IMR-90 (cell line): Measurements from ENCODE around the gene HS3ST5. TPM values are rescaled to one million over a fixed set of nuclear protein-coding genes. Genes with fewer than 3 reads are reported as not detected.

Source experiments
- ATAC-seq: fragments of 200-7000 bp; cut with Tn5 transposase; 2 replicates; pipeline ENCODE4 v1.9.1; 2020; ENCODE audit warnings: low read depth, mild to moderate bottlenecking, moderate library complexity
- BruUV-seq: library from RNA; stranded (reverse); fragments of 400-500 nt; replicated peaks from 2 replicates; lab custom pipeline; 2021; lab: Mats Ljungman, UMichigan
- CTCF ChIA-PET: fragments of 300-600 bp; formaldehyde crosslinking; extraction: SDS; loops from one replicate; lab custom pipeline; 2021; ENCODE audit warnings: antibody characterized with exemption; lab: Yijun Ruan, JAX
- POLR2A ChIA-PET: fragments of 300-600 bp; sonication (Branson Sonifier 250); formaldehyde crosslinking; loops from one replicate; lab custom pipeline; 2022; ENCODE audit warnings: antibody characterized with exemption; ENCODE audit not compliant: unreplicated experiment; lab: Charles Lee
- DNase-seq: peaks from one replicate; pipeline ENCODE4 v3.0.0; 2013
- H2AFZ ChIP-seq: replicated peaks from 2 replicates; pipeline ENCODE3; 2013; ENCODE audit warnings: low read length, mild to moderate bottlenecking; ENCODE audit not compliant: poor library complexity
- H2AK5ac ChIP-seq: 2 replicates; pipeline ENCODE4 v1.6.1; 2013; ENCODE audit warnings: low read depth, low read length, inconsistent platforms
- H2AK9ac ChIP-seq: replicated peaks from 2 replicates; pipeline ENCODE3; 2013; ENCODE audit warnings: mild to moderate bottlenecking, low read depth, low read length, moderate library complexity; ENCODE audit not compliant: poor library complexity
- H2BK120ac ChIP-seq: 2 replicates; pipeline ENCODE4 v1.6.1; 2013; ENCODE audit warnings: low read depth, low read length, inconsistent platforms
- H2BK15ac ChIP-seq: 3 replicates; pipeline ENCODE4 v1.6.1; 2013; ENCODE audit warnings: low read depth, low read length, inconsistent platforms
- H2BK20ac ChIP-seq: 2 replicates; pipeline ENCODE4 v1.6.1; 2013; ENCODE audit warnings: low read depth, mild to moderate bottlenecking, inconsistent platforms, low read length, moderate library complexity
- H2BK5ac ChIP-seq: 2 replicates; pipeline ENCODE4 v1.6.1; 2013; ENCODE audit warnings: mild to moderate bottlenecking, low read depth, low read length, inconsistent platforms; ENCODE audit not compliant: poor library complexity, severe bottlenecking
- H3K14ac ChIP-seq: replicated peaks from 2 replicates; pipeline ENCODE4 v1.6.1; 2013; ENCODE audit warnings: low read depth, low read length, inconsistent platforms
- H3K18ac ChIP-seq: 2 replicates; pipeline ENCODE4 v1.6.1; 2013; ENCODE audit warnings: low read depth, low read length, control low read depth
- H3K23ac ChIP-seq: 2 replicates; pipeline ENCODE4 v1.6.1; 2013; ENCODE audit warnings: low read depth, low read length, inconsistent platforms
- H3K27ac ChIP-seq: 2 replicates; pipeline ENCODE4 v1.5.1; 2013; ENCODE audit warnings: mild to moderate bottlenecking, control low read depth, low read length; ENCODE audit not compliant: insufficient read depth
- H3K27me3 ChIP-seq: 2 replicates; pipeline ENCODE4 v1.6.1; 2013; ENCODE audit warnings: low read length; ENCODE audit not compliant: control insufficient read depth, insufficient read depth
- H3K36me3 ChIP-seq: 2 replicates; pipeline ENCODE4 v1.6.1; 2013; ENCODE audit warnings: low read length, mixed read lengths; ENCODE audit not compliant: control insufficient read depth, insufficient read depth
- H3K4ac ChIP-seq: 2 replicates; pipeline ENCODE4 v1.6.1; 2013; ENCODE audit warnings: low read depth, low read length, inconsistent platforms
- H3K4me1 ChIP-seq: 2 replicates; pipeline ENCODE4 v1.6.1; 2013; ENCODE audit warnings: low read length, mixed read lengths; ENCODE audit not compliant: control insufficient read depth, insufficient read depth
- H3K4me2 ChIP-seq: 2 replicates; pipeline ENCODE4 v1.6.1; 2013; ENCODE audit warnings: low read depth, mild to moderate bottlenecking, control low read depth, low read length, moderate library complexity
- H3K4me3 ChIP-seq: 2 replicates; pipeline ENCODE4 v1.5.1; 2013; ENCODE audit warnings: low read depth, mild to moderate bottlenecking, control low read depth, low read length, moderate library complexity; ENCODE audit not compliant: insufficient read depth
- H3K56ac ChIP-seq: 2 replicates; pipeline ENCODE4 v1.6.1; 2013; ENCODE audit warnings: low read length, inconsistent platforms; ENCODE audit not compliant: insufficient read depth; ENCODE audit errors: extremely low read depth
- H3K79me1 ChIP-seq, 2 experiments: 2 replicates each; pipeline ENCODE4 v1.6.1; 2013; ENCODE audit warnings: low read length in 2 of 2, inconsistent platforms in 1 of 2, low read depth in 1 of 2
- H3K9ac ChIP-seq: 2 replicates; pipeline ENCODE4 v1.6.1; 2013; ENCODE audit warnings: low read depth, low read length, control low read depth
- H3K9me1 ChIP-seq: 2 replicates; pipeline ENCODE4 v1.6.1; 2013; ENCODE audit warnings: low read length, inconsistent platforms; ENCODE audit not compliant: insufficient read depth
- H3K9me3 ChIP-seq: 2 replicates; pipeline ENCODE4 v1.6.1; 2013; ENCODE audit warnings: low read length; ENCODE audit not compliant: control insufficient read depth, insufficient read depth
- H4K20me1 ChIP-seq: 2 replicates; pipeline ENCODE4 v1.6.1; 2013; ENCODE audit warnings: low read length, inconsistent platforms; ENCODE audit not compliant: insufficient read depth
- H4K5ac ChIP-seq: 2 replicates; pipeline ENCODE4 v1.6.1; 2013; ENCODE audit warnings: mild to moderate bottlenecking, low read depth, low read length, control low read depth
- H4K8ac ChIP-seq, 2 experiments: 2 replicates each; pipeline ENCODE4 v1.6.1; 2013; ENCODE audit warnings: low read depth in 2 of 2, low read length in 2 of 2, control low read depth in 1 of 2, inconsistent platforms in 1 of 2
- H4K91ac ChIP-seq: 2 replicates; pipeline ENCODE4 v1.6.1; 2013; ENCODE audit warnings: low read depth, low read length, inconsistent platforms; ENCODE audit not compliant: insufficient read depth
- BHLHE40 ChIP-seq: fragments of 150-350 bp; IDR thresholded peaks from 2 replicates; pipeline ENCODE4 v1.6.1; 2016; ENCODE audit warnings: mild to moderate bottlenecking, low read depth, low read length
- CEBPB ChIP-seq: IDR thresholded peaks from 2 replicates; pipeline ENCODE4 v1.6.1; 2012; ENCODE audit warnings: low read depth, low read length, improper control_type of control experiment
- CHD1 ChIP-seq: IDR thresholded peaks from 2 replicates; pipeline ENCODE4 v1.6.1; 2012; ENCODE audit warnings: low read depth, low read length, improper control_type of control experiment
- FOS ChIP-seq: fragments of 150-350 bp; IDR thresholded peaks from 2 replicates; pipeline ENCODE4 v1.6.1; 2016; ENCODE audit warnings: low read depth, low read length
- MAFK ChIP-seq: IDR thresholded peaks from 2 replicates; pipeline ENCODE4 v1.6.1; 2012; ENCODE audit warnings: low read depth, low read length, improper control_type of control experiment
- MAZ ChIP-seq: IDR thresholded peaks from 2 replicates; pipeline ENCODE4 v1.6.1; 2012; ENCODE audit warnings: low read depth, mild to moderate bottlenecking, low read length, improper control_type of control experiment, moderate library complexity, borderline replicate concordance
- MXI1 ChIP-seq: IDR thresholded peaks from 2 replicates; pipeline ENCODE4 v1.6.1; 2012; ENCODE audit warnings: low read depth, mild to moderate bottlenecking, low read length, moderate library complexity, borderline replicate concordance
- NFE2L2 ChIP-seq: fragments of 150-350 bp; IDR thresholded peaks from 2 replicates; pipeline ENCODE4 v1.6.1; 2016; ENCODE audit warnings: low read depth, mild to moderate bottlenecking, low read length
- RAD21 ChIP-seq: IDR thresholded peaks from 2 replicates; pipeline ENCODE4 v1.6.1; 2012; ENCODE audit warnings: low read length, improper control_type of control experiment
- RCOR1 ChIP-seq: IDR thresholded peaks from 2 replicates; pipeline ENCODE4 v1.6.1; 2012; ENCODE audit warnings: mild to moderate bottlenecking, low read length, improper control_type of control experiment; ENCODE audit not compliant: insufficient replicate concordance
- RFX5 ChIP-seq: IDR thresholded peaks from 2 replicates; pipeline ENCODE4 v1.8.0; 2012; ENCODE audit warnings: low read depth, mild to moderate bottlenecking, low read length, moderate library complexity
- SMC3 ChIP-seq: fragments of 150-350 bp; IDR thresholded peaks from 2 replicates; pipeline ENCODE4 v1.6.1; 2016; ENCODE audit warnings: low read depth, mild to moderate bottlenecking, antibody characterized with exemption, low read length, moderate library complexity
- WGBS, 2 experiments: methylation state at CpG; one replicate each; pipeline versions ENCODE4 v1.1.5 to v1.1.7; 2013; ENCODE audit warnings: missing lambda C conversion rate in 2 of 2; ENCODE audit not compliant: insufficient read length in 1 of 2; ENCODE audit errors: extremely low coverage in 2 of 2; 5-methylcytosine and 5-hydroxymethylcytosine counted together
- dilution Hi-C: fragments of 300-500 bp; cut with HindIII; formaldehyde crosslinking; loops from one replicate; pipeline ENCODE4 v1.14.3; 2018; ENCODE audit warnings: low sequenced_read_pairs; ENCODE audit not compliant: unreplicated experiment
- in situ Hi-C: fragments of 300-500 bp; cut with MboI; formaldehyde crosslinking; loops from 3 replicates; pipeline ENCODE4 v1.14.3; 2019; ENCODE audit warnings: low sequenced_read_pairs, inconsistent platforms, mixed read lengths
- intact Hi-C: fragments of 100-400 bp; cut with micrococcal nuclease; formaldehyde crosslinking; loops from 2 replicates; pipeline ENCODE4 v1.10.0; 2022
- polyA plus RNA-seq, 3 experiments: library from polyadenylated mRNA; depleted of rRNA; stranded (reverse); fragments of >200 nt; gene quantifications; 2 replicates each; pipeline ENCODE4 v1.2.3, GENCODE V29; 2012; ENCODE audit warnings: low replicate concordance in 1 of 3
- total RNA-seq: library from RNA; depleted of rRNA; stranded (reverse); fragments of >200 nt; gene quantifications from 2 replicates; pipeline ENCODE4 v1.2.3, GENCODE V29; 2012
- TF ChIP-seq, protein P1 (sequence below): fragments of 150-350 bp; IDR thresholded peaks from 2 replicates; pipeline ENCODE4 v1.6.1; 2017; ENCODE audit warnings: mild to moderate bottlenecking, antibody characterized with exemption, low read length, low read depth
- TF ChIP-seq, protein P2 (sequence below): conservative IDR thresholded peaks from 2 replicates; pipeline ENCODE4 v1.5.1; 2012; ENCODE audit warnings: mild to moderate bottlenecking, low read depth, low read length, improper control_type of control experiment

HS3ST5 gene
- total and polyA plus RNA-seq, 2 of the 4 experiments (the other 2 are of a cell fraction): not detected

DNA sequence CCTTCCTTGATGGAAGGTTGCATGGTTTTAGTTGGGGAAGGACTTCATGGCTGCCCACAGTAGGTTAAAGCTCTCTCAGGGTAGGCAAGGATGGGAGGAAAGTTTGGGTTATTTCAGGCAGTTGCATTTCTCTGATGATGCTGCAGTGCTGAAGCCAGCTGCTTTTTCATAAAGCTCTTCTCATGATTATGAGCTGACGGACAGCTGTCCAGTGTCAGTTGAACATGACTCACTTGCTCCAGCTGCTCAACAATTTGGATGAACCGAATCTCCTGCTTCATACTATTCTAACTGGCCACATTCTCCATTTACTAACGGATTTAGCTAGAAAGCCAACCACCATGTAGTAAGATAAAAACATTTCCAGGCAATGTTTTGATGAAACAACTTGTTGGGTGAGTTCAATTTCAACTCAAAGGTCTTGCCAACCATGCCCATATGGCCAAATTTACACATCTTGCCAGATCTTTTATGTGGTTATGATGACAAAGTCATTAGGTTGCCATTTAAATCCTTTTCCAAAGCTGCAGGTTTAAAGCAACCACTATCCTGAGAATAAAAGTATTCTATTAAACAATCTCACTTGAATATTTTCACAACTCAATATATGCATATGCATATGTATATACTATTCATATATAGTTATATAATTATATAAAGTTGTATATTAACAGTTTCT lies 125.9 kb downstream of the HS3ST5 start:
- POLR2A ChIA-PET: no interaction called here
- DNase-seq: no peak
- dilution Hi-C loops: no loop called here

More for the DNA sequence above, 125.9 kb downstream of the HS3ST5 start:
- Histone ChIP-seq H3K79me1 (no peaks in the 10 kb centered on the region), H2BK20ac (no peak overlapping the region), H3K27ac (no peak overlapping the region), H3K4ac (no peak overlapping the region), H2BK120ac (no peak overlapping the region), H3K9me1 (no peaks in the 10 kb centered on the region), H4K5ac (no peak overlapping the region), H4K20me1 (no peaks in the 10 kb centered on the region), H3K9me3 (no peaks in the 10 kb centered on the region), H3K56ac (no peak overlapping the region), H3K23ac (no peak overlapping the region), H3K9ac (no peak overlapping the region), H2BK15ac (no peak overlapping the region), H2BK5ac (no peak overlapping the region), H2AFZ (no peak overlapping the region), H4K8ac (no peak overlapping the region), H3K4me1 (no peaks in the 10 kb centered on the region), H3K4me3 (no peak overlapping the region), H3K18ac (no peak overlapping the region), H2AK9ac (no peak overlapping the region), H4K91ac (no peak overlapping the region), H2AK5ac (no peak overlapping the region), H3K14ac (no peak overlapping the region), H3K27me3 (no peaks in the 10 kb centered on the region), H3K4me2 (no peak overlapping the region), H3K36me3 (no peaks in the 10 kb centered on the region)
- BruUV-seq: no TSS peak
- no peak for TF ChIP-seq RFX5
- TF ChIP-seq SMC3: no peak
- TF ChIP-seq RCOR1: no peak
- TF ChIP-seq RAD21: no peak
- TF ChIP-seq MAFK: no peak
- TF ChIP-seq, protein P1, sequence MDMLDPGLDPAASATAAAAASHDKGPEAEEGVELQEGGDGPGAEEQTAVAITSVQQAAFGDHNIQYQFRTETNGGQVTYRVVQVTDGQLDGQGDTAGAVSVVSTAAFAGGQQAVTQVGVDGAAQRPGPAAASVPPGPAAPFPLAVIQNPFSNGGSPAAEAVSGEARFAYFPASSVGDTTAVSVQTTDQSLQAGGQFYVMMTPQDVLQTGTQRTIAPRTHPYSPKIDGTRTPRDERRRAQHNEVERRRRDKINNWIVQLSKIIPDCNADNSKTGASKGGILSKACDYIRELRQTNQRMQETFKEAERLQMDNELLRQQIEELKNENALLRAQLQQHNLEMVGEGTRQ: no peak
- no peak for TF ChIP-seq FOS
- no peak for TF ChIP-seq MXI1
- TF ChIP-seq BHLHE40: no peak
- TF ChIP-seq MAZ: no peak
- no peak for TF ChIP-seq NFE2L2
- TF ChIP-seq CHD1: no peak
- no peak for TF ChIP-seq CEBPB
- TF ChIP-seq, protein P2, sequence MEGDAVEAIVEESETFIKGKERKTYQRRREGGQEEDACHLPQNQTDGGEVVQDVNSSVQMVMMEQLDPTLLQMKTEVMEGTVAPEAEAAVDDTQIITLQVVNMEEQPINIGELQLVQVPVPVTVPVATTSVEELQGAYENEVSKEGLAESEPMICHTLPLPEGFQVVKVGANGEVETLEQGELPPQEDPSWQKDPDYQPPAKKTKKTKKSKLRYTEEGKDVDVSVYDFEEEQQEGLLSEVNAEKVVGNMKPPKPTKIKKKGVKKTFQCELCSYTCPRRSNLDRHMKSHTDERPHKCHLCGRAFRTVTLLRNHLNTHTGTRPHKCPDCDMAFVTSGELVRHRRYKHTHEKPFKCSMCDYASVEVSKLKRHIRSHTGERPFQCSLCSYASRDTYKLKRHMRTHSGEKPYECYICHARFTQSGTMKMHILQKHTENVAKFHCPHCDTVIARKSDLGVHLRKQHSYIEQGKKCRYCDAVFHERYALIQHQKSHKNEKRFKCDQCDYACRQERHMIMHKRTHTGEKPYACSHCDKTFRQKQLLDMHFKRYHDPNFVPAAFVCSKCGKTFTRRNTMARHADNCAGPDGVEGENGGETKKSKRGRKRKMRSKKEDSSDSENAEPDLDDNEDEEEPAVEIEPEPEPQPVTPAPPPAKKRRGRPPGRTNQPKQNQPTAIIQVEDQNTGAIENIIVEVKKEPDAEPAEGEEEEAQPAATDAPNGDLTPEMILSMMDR: no peak
- in situ Hi-C loops: no loop called here
- intact Hi-C loops: no loop called here
- CTCF ChIA-PET: no interaction called here
- ATAC-seq: no peak
- 83% methylated on average over 1 of the region's 3 CpGs; no CpG with 5 or more reads in 1 of the 2 experiments for WGBS, 2 experiments
